GM12872 (cell line): ENCODE data around the gene NHLH1.
A peak's percentile ranks its signal among the peaks of the same experiment; 100 is the strongest.

ENCODE experiments used
- TF ChIP-seq, protein P1 (sequence below): IDR thresholded peaks from 3 replicates; pipeline ENCODE4 v1.5.1; 2011; ENCODE audit warnings: low read depth, mild to moderate bottlenecking, low read length, moderate library complexity; ENCODE audit not compliant: insufficient read depth

NHLH1 gene

DNA sequence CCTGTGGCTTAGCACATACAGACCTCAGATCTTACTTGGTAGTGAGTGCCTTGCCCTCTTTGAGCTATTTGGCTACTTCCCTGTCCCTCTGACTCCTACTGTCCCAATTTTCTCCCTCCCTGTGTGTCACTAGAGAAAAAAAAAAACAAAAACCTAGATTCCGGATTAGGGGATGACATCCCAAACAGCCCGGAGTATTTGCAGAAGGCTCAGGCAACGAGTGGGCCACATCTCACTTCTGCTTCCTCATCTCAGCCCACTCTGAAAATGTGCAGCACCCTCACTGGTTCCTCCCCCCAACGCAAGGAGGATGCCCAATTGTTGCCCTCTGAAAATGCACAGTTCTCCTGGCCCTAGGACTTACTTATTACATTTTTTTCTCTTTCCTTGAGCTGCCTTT is 4.9 kb downstream of the NHLH1 start:
- TF ChIP-seq, protein P1, sequence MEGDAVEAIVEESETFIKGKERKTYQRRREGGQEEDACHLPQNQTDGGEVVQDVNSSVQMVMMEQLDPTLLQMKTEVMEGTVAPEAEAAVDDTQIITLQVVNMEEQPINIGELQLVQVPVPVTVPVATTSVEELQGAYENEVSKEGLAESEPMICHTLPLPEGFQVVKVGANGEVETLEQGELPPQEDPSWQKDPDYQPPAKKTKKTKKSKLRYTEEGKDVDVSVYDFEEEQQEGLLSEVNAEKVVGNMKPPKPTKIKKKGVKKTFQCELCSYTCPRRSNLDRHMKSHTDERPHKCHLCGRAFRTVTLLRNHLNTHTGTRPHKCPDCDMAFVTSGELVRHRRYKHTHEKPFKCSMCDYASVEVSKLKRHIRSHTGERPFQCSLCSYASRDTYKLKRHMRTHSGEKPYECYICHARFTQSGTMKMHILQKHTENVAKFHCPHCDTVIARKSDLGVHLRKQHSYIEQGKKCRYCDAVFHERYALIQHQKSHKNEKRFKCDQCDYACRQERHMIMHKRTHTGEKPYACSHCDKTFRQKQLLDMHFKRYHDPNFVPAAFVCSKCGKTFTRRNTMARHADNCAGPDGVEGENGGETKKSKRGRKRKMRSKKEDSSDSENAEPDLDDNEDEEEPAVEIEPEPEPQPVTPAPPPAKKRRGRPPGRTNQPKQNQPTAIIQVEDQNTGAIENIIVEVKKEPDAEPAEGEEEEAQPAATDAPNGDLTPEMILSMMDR: no peak

DNA sequence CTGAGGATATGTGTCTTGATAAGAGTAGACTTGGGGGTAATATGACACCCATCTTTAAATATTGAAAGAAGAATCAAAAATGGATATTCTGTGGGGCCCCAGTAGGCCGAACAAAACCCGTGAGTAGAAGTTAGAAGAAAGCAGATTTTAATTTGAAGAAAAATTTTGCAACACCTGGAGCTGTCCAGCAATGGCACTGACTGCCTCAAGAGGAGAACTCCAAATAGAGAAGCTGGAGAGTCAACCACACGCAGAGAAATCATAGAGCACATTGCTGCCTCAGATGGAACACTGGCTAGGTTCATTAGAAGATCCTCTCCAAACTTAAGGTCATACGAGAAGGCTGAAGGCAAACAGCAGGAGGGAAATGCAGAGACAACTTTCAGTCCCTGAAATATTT is 6.8 kb downstream of the NHLH1 start:
- TF ChIP-seq, protein P1: no peak

DNA sequence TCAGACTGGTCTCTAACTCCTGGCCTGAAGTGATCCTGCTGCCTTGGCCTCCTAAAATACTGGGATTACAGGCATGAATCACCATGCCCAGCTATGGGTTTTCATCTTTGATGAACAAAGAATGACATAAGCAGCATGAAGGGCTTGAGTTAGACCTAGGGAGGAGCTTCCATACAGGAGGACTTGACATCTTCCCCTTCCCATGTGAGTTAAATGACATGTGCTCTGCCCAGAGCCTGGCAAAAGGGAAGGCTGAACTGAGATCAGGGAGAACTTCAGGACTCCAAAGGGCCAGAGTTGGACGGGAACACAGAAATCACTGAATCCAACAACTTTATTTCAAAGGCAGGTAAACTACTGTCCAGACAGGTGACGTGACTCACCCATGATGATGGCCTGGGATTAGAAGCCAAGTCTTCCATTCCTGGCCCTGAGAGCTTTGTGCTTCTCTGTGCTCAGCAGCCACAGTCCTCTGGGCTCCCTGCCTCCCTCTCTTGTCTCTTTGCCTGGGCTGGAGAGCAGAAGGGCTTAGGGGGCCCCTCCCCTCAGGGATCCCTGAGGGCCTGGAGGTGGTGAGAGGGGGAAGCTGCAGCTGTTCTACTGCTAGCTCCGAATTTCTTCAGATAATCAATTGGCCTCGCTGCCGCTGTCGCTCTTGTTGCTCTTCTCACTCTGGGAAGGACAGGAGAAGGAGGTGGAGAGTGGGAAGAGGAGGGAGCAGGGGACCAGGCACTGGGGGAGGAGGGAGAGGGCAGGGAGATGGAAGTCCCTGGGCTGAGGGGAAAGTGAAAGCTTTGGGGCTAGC is 7.6 kb downstream of the NHLH1 start:
- TF ChIP-seq, protein P1: no peak

DNA sequence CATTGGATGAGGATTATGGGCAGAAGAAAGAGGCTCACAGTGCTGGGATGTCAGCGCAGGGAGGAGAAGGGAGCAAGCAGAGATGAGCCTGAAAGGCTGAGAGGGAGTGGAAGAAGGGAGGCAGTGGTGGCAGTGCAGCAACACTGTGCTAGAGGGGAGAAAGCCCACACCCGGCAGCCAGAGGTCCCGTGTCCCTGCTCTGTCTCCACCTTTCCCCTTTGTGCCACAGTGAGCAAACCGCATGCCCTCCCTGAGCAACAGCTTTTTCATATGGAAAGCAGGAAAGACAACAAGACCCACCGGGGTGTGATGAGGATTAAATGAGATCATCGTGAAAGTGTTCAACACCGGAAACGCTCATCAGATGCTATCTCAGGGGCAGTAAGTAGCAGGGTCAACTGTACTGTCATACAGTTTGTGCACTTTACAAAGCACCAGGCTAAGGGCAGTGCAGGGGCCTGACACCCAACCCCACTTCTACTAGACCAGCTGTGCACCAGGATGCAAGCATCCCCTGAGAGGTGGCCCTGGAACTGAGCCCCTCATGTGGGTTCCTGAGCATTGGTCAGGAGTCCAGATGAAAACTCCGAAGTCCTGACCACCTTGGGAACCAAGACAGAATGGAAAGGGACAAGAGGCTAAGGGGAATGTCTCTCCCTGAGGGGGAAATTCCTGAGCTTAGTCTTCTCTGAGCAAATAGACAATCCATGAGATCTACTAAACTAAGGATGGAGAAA is 9.1 kb downstream of the NHLH1 start:
- TF ChIP-seq, protein P1: no peak

DNA sequence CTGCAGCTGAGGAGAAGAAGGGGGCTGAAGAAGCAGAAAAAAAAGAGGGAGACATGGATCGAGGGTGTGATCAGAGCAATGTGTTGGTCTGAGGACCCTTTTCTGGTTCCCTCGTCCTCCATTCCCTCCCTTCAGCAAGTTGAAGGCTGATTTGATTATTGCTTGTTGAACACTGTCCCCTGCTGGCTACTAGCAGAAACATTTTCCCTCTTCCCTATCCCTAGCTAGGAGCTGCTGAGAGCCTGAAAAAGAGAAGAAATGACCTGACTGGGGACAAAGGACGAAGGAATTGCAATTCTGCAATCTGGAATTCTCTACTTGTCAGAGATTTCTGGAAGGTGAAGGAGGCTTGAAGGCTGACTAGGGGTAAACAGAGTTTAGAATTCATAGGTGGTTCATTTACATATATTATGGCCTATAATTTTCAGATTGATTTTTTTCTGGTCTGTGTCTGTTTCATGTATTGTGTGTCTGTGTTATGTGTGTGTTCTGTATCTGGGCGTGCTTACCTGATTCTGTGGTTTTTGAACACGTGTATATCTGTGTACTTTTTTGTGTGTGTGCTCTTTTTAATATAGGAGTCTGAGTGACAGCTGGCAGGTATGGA is 9.8 kb downstream of the NHLH1 start:
- TF ChIP-seq, protein P1: peak; percentile 99

DNA sequence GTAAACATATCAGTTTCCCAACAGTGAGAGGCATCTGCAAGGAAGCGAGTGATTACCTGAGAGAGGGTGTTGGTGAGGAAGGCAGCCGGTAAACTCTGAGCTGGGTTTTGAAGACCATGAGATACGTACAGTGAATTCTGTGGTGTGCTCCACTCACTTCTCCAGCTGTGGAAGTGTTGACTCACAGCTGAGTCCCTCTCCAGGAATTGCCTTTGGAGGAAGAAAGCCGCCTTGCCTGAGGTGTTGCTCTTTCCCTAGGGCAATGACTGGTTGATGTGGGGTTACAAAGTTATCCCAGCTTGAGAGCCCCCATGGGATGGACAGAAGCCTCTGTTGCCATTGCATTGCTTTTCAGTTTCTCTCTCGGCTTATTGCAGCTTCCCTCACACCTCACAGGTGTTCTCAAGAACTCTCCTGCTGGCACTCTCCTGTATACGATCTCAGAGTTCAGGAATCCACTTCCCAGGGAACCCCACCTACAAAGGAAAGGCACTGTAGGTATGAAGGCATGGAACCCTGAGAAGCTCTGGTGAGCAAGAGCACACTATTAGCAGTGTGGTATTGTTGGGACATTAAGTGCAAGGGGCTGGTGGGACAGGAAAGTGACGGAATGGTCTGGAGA is 10.8 kb downstream of the NHLH1 start:
- TF ChIP-seq, protein P1: no peak

DNA sequence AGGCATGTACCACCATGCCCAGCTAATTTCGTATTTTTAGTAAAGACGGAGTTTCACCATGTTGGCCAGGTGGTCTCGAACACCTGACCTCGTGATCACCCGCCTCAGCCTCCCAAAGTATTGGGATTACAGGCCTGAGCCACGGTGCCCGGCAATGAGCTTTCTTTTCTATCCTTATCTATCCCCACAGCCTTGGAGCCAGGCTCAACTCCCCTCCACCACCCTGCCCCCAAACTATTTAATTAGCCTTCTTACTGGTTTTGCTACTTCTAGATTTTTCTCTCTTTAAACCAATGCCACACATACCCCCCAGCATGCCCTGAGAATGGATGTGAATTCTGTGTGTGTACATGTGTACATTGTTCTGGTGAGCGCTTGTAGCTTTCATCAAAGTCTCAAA is 27.8 kb downstream of the NHLH1 start:
- TF ChIP-seq, protein P1: no peak
